Sigmoid colon (tissue), 7 donors: Measurements from ENCODE around the gene ADCY2. TPM values are rescaled to one million over a fixed set of nuclear protein-coding genes. Genes with fewer than 3 reads are reported as not detected.

Experiments used
- DNase-seq: peaks from one replicate; pipeline ENCODE4 v3.0.0-alpha.2; 2019
- H3K27ac ChIP-seq, 4 donors: fragments of 200-600 bp; sonication (generic); one replicate each; pipeline ENCODE4 v1.5.1; 2016 to 2019; ENCODE audit warnings: mild to moderate bottlenecking in 1 of 4
- H3K27me3 ChIP-seq, 3 donors: fragments of 200-600 bp; sonication (generic); one replicate each; pipeline ENCODE4 v1.5.1; 2019; ENCODE audit warnings: mild to moderate bottlenecking in 1 of 3
- H3K36me3 ChIP-seq, 4 donors: fragments of 200-600 bp; sonication (generic); one replicate each; pipeline ENCODE4 v1.5.1; 2016 to 2019
- H3K4me1 ChIP-seq, 4 donors: fragments of 200-600 bp; sonication (generic); one replicate each; pipeline ENCODE4 v1.5.1; 2017 to 2019
- H3K4me3 ChIP-seq, 4 donors: fragments of 200-600 bp; sonication (generic); one replicate each; pipeline ENCODE4 v1.5.1; 2017 to 2019; ENCODE audit warnings: mild to moderate bottlenecking in 2 of 4, moderate library complexity in 1 of 4
- H3K9me3 ChIP-seq, 4 donors: fragments of 200-600 bp in 3 of 4; sonication (generic) in 3 of 4; one replicate each; pipeline versions ENCODE4 v1.5.1 to v1.6.1; 2013 to 2019
- CTCF ChIP-seq, 4 experiments: fragments of 450-650 bp in 3 of 4; fragments of 200-600 bp in 1 of 4; IDR thresholded peaks; one replicate each; pipeline ENCODE4 v1.5.1; 2016 to 2019; ENCODE audit warnings: antibody characterized with exemption in 4 of 4, mild to moderate bottlenecking in 3 of 4, moderate library complexity in 2 of 4
- EP300 ChIP-seq, 4 donors: sonication (generic); formaldehyde crosslinking; IDR thresholded peaks; one replicate each; pipeline ENCODE4 v1.6.1; 2017; ENCODE audit warnings: antibody characterized with exemption in 4 of 4
- POLR2A ChIP-seq, 2 donors: fragments of 450-650 bp; IDR thresholded peaks; one replicate each; pipeline ENCODE4 v1.6.1; 2016; ENCODE audit warnings: antibody characterized with exemption in 2 of 2, mild to moderate bottlenecking in 2 of 2, moderate library complexity in 2 of 2
- POLR2AphosphoS5 ChIP-seq, 4 donors: sonication (generic); formaldehyde crosslinking; IDR thresholded peaks; one replicate each; pipeline ENCODE4 v1.6.1; 2017; ENCODE audit warnings: antibody characterized with exemption in 4 of 4
- WGBS, 2 donors: extraction: QIAGEN DNeasy Blood & Tissue Kit; methylation state at CpG; one replicate each; pipeline ENCODE4 v1.1.7; 2013; 5-methylcytosine and 5-hydroxymethylcytosine counted together
- intact Hi-C: fragments of 100-400 bp; cut with DNase I; formaldehyde crosslinking; loops from one replicate; pipeline ENCODE4 v1.15.1; 2023
- polyA plus RNA-seq, 3 donors: library from polyadenylated mRNA; stranded (reverse); fragments of 200-250 nt; gene quantifications; one replicate each; pipeline ENCODE4 v1.2.3, GENCODE V29; 2013
- total RNA-seq, 4 donors: library from RNA; depleted of rRNA; stranded (reverse); fragments of >200 nt; gene quantifications; one replicate each; pipeline ENCODE4 v1.1.0, GENCODE V29; 2016
- donor health status: healthy with polysubstance abuse.
- donor health status: Bipolar disorder and iron deficiency.
- donor health status: healthy.

The ADCY2 gene
- total and polyA plus RNA-seq, 7 donors, result 0.69 to 9.5 (median 4.4) TPM

DNA sequence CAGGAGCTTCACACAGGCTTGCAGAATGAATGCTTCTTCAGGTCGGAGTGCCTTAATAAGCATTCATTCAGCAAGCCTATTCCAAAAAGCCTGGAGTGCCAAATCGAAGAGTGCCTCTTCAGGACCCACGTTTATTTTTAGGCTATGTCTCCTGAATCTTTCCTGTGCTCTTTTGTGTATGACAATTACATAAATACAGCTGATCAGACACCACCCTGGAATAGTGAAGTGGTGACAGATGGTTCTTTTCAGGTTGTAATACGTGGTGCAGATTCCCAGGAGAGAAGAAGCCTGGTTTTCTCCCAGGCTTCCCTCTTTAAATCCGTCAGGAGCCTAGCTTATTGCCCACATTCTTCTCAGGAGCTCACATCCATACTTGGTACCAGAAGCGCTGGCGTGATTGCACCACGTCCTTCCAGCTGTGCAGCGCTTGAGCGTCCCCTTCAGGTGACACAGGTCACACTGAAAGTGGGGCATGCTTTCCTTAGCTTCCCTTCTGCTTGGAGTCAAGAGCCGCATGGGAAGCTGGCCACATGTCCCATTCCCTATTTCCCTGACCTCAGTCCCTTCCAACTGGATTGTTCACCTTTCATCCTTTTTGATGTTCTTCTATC lies 123.1 kb downstream of the ADCY2 start:
- no peaks in the 10 kb centered on the region for H3K4me1 ChIP-seq
- H3K36me3 ChIP-seq, result no peaks in the 10 kb centered on the region
- TF ChIP-seq POLR2AphosphoS5 (IDR thresholded peaks at IDR 0.05) (no peak), CTCF (IDR thresholded peaks at IDR 0.05) (no peak), POLR2A (IDR thresholded peaks at IDR 0.05) (no peak), EP300 (IDR thresholded peaks at IDR 0.05) (no peak)
- no peak overlapping the region for H3K27ac ChIP-seq
- WGBS, 2 donors, result 49 to 64% methylated on average over 11 of the region's 11 CpGs
- intact Hi-C loops, result no loop called here
- no peaks in the 10 kb centered on the region for H3K9me3 ChIP-seq
- no peak overlapping the region for H3K4me3 ChIP-seq
- DNase-seq, result no peak
- no peaks in the 10 kb centered on the region for H3K27me3 ChIP-seq

- Histone ChIP-seq H3K9me3 (no peaks in the 10 kb centered on the region), H3K36me3 (no peaks in the 10 kb centered on the region), H3K4me3 (no peak overlapping the region), H3K27ac (no peak overlapping the region), H3K4me1 (no peaks in the 10 kb centered on the region), H3K27me3 (no peaks in the 10 kb centered on the region)
- DNase-seq, result no peak
- 59 to 70% methylated on average over 5 of the region's 5 CpGs for WGBS, 2 donors
- TF ChIP-seq POLR2AphosphoS5 (IDR thresholded peaks at IDR 0.05) (no peak), POLR2A (IDR thresholded peaks at IDR 0.05) (no peak), CTCF (IDR thresholded peaks at IDR 0.05) (no peak), EP300 (IDR thresholded peaks at IDR 0.05) (no peak)
- intact Hi-C loops, result no loop called here
Observed at GRCh38 chr5:7519564-7519963, 123.6 kb downstream of the ADCY2 start.

- H3K36me3 ChIP-seq, result no peaks in the 10 kb centered on the region
- H3K4me3 ChIP-seq, result no peak overlapping the region
- TF ChIP-seq EP300 (IDR thresholded peaks at IDR 0.05), result no peak
- no peak for TF ChIP-seq POLR2AphosphoS5 (IDR thresholded peaks at IDR 0.05)
- TF ChIP-seq POLR2A (IDR thresholded peaks at IDR 0.05), result no peak
- no peak for TF ChIP-seq CTCF (IDR thresholded peaks at IDR 0.05)
- intact Hi-C loops, result no loop called here
- no peaks in the 10 kb centered on the region for H3K27me3 ChIP-seq
- H3K27ac ChIP-seq, result no peak overlapping the region
- H3K4me1 ChIP-seq, result no peaks in the 10 kb centered on the region
- no peaks in the 10 kb centered on the region for H3K9me3 ChIP-seq
- no peak for DNase-seq
Observed at GRCh38 chr5:7529880-7530279, 133.9 kb downstream of the ADCY2 start.

DNA sequence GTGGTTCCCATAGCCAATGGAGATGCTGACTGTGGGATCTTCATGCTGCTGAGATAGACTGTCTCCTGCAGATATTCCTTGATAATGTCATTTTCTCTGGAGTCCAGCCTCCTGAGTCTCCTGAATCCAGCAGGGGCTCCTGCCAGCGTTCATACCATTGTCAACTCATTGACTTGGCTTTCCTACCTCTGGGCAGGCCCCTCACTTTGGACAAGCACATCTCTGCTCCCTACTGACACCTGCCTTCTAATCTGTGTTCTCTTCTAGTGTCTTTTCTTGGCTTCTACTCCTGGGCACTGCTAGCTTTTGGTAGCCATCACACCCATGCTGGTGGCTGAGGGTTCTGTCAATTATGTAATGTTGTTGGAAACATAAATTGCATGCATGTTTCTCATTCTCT lies 138.0 kb downstream of the ADCY2 start:
- Histone ChIP-seq H3K36me3 (no peaks in the 10 kb centered on the region), H3K9me3 (no peaks in the 10 kb centered on the region), H3K27me3 (no peaks in the 10 kb centered on the region), H3K4me3 (no peak overlapping the region), H3K27ac (no peak overlapping the region), H3K4me1 (no peaks in the 10 kb centered on the region)
- 74 to 78% methylated on average over 1 of the region's 1 CpG for WGBS, 2 donors
- TF ChIP-seq POLR2AphosphoS5 (IDR thresholded peaks at IDR 0.05), result no peak
- TF ChIP-seq POLR2A (IDR thresholded peaks at IDR 0.05), result no peak
- TF ChIP-seq EP300 (IDR thresholded peaks at IDR 0.05), result no peak
- TF ChIP-seq CTCF (IDR thresholded peaks at IDR 0.05), result no peak
- no peak for DNase-seq
- intact Hi-C loops, result no loop called here

GRCh38 chr5:7534505-7534904 lies 138.6 kb downstream of the ADCY2 start:
- Histone ChIP-seq H3K36me3 (no peaks in the 10 kb centered on the region), H3K4me3 (no peak overlapping the region), H3K27me3 (no peaks in the 10 kb centered on the region), H3K9me3 (no peaks in the 10 kb centered on the region), H3K27ac (no peak overlapping the region), H3K4me1 (no peaks in the 10 kb centered on the region)
- DNase-seq, result no peak
- WGBS, 2 donors, result 74 to 76% methylated on average over 3 of the region's 3 CpGs
- TF ChIP-seq EP300 (IDR thresholded peaks at IDR 0.05) (no peak), POLR2A (IDR thresholded peaks at IDR 0.05) (no peak), CTCF (IDR thresholded peaks at IDR 0.05) (no peak), POLR2AphosphoS5 (IDR thresholded peaks at IDR 0.05) (no peak)
- intact Hi-C loops, result no loop called here
